C4-2B (cell line): ENCODE data around the gene ADGRG4.

Experiments
- ZFX ChIP-seq: fragments of 450-650 bp; IDR thresholded peaks from 2 replicates; pipeline ENCODE4 v1.6.1; 2017
- TF ChIP-seq, protein P1 (sequence below): fragments of 450-650 bp; conservative IDR thresholded peaks from 2 replicates; pipeline ENCODE4 v1.5.1; 2017; ENCODE audit warnings: mild to moderate bottlenecking

DNA sequence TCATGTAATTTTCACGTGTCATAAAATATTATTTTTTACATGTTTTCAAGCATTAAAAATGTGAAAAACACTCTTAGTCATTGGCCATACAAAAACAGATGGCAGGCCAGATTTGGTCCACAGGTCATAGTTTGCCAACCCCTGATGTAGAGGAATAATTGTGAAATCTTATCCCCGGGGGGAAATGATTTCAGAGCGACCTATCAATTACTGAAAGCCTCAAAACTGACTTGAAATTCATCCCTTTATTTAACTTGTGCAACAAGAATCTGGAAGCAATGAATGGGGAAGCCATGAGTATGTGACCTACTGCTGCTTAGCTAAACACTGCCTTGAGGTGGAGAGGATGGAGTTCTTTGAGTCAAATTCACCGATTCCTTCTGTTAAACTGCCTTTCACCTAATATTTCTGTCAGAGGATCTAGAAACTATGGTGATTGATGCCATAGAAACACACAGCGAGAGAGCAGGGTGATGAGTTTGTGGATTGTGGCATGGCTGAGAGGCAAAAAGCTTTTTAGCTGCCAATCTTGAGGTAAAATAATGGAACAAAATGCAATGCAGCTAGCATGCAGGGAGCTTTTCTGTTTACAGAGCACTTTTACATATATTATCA, 156.6 kb downstream of the ADGRG4 start:
- TF ChIP-seq, protein P1, sequence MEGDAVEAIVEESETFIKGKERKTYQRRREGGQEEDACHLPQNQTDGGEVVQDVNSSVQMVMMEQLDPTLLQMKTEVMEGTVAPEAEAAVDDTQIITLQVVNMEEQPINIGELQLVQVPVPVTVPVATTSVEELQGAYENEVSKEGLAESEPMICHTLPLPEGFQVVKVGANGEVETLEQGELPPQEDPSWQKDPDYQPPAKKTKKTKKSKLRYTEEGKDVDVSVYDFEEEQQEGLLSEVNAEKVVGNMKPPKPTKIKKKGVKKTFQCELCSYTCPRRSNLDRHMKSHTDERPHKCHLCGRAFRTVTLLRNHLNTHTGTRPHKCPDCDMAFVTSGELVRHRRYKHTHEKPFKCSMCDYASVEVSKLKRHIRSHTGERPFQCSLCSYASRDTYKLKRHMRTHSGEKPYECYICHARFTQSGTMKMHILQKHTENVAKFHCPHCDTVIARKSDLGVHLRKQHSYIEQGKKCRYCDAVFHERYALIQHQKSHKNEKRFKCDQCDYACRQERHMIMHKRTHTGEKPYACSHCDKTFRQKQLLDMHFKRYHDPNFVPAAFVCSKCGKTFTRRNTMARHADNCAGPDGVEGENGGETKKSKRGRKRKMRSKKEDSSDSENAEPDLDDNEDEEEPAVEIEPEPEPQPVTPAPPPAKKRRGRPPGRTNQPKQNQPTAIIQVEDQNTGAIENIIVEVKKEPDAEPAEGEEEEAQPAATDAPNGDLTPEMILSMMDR = no peak
- TF ChIP-seq ZFX = no peak
